SH-SY5Y (cell line): ENCODE measurements around the gene MPPED1.

Source experiments
- GATA2 ChIP-seq: IDR thresholded peaks from 2 replicates; pipeline ENCODE4 v1.6.1; 2011; ENCODE audit warnings: mild to moderate bottlenecking, low read depth, low read length
- GATA3 ChIP-seq: IDR thresholded peaks from 2 replicates; pipeline ENCODE4 v1.6.1; 2011; ENCODE audit warnings: low read depth, mild to moderate bottlenecking, low read length, moderate library complexity

Gene MPPED1

GRCh38 chr22:43449831-43450225 lies 38.0 kb downstream of the MPPED1 start:
- TF ChIP-seq GATA2 (no peak), GATA3 (no peak)

DNA sequence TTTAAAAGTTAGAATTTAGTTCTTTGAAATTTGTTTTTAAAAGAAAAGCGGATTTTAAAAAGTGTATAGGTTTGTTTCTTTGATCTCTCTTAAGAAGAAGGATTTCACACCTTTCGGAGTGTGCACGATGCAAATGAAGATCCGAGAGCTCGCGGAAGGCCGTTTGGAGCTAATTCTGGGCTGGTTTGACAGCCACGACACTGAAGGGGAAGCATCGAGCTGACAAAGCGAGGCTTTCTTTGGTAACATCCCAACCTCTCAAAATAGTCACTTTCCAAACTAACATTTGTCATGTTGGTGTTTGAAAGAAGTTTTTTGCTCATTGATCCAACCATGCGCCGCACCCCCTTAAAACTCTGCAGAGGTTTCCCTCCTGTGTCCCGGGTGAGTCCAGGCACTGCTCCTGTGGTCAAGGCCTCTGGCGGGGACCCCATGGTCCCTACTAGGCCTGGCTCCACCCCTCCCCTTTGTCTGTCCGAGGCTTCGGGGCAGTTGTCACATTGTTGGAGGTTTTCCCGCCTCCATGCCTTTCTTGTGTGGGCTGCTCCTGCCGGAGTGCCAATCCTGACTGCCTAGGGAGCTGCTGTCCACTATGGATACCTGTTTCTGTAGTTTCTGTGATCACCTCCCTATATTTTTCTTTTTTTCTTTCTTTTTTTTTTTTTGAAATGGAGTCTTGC lies 39.7 kb downstream of the MPPED1 start:
- TF ChIP-seq GATA3 (no peak), GATA2 (no peak)

GRCh38 chr22:43455846-43456245 lies 44.0 kb downstream of the MPPED1 start:
- TF ChIP-seq GATA3, result no peak
- TF ChIP-seq GATA2, result no peak

GRCh38 chr22:43457002-43457401 lies 45.2 kb downstream of the MPPED1 start:
- no peak for TF ChIP-seq GATA3
- no peak for TF ChIP-seq GATA2

GRCh38 chr22:43462701-43463100 lies 50.9 kb downstream of the MPPED1 start:
- TF ChIP-seq GATA3 (no peak), GATA2 (no peak)

GRCh38 chr22:43464809-43465208 lies 53.0 kb downstream of the MPPED1 start:
- TF ChIP-seq GATA3, result no peak
- TF ChIP-seq GATA2, result no peak

DNA sequence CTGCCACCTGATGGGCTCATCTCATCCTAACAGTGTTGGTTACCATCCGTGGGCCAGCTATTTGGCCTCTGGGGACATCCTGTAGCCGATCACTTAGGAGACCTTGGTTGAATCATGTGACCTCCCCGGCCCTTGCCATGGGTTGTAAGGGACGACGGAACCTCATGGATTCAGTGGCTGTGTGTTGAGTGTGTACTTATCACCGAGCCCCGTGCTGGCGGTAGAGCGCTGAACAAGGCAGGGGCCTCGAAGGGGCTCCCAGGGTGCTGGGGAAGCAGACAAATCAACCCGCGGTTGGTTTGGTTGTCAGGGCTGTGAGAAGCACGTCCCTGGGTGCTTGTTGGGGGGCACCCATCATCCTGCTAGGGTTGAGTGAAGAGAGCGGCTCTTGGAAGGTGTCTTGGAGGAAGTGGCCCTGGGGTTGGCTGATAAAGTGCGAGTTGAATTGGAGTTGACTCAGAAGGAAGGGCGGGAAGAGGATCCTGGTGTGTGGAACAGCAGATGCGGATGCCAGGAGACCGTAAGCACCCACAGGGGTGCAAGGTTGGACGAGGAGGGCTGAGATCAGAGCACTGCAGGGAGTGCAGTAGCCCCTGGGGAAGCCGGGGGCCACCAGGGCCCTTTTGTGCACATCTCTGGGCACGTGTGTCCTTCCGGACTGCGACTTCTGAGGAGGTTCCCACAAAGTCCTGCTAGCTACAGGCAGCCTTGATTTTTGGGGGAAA lies 53.6 kb downstream of the MPPED1 start:
- TF ChIP-seq GATA2, result no peak
- no peak for TF ChIP-seq GATA3

DNA sequence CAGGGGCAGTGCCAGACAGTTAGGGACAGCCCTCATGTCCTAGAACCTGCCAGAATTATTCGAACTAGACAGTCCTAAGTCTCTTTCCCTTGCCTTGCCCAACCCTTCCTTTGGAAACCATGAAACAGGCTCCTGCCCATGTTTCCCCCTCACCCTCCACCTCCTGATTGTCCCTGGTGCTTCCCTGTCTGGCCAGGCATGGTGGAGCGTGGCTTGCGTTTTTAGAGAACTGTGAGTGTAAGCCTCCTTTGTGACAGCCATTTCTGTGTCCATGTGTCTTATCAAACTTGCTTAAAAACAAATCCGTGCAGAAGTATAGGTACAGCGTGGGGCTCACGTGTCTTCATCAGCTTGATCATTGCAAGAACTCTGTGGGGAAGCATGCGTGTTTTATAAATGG lies 54.9 kb downstream of the MPPED1 start:
- no peak for TF ChIP-seq GATA2
- no peak for TF ChIP-seq GATA3

- TF ChIP-seq GATA2, result no peak
- no peak for TF ChIP-seq GATA3
Observed at GRCh38 chr22:43467216-43467940, 55.6 kb downstream of the MPPED1 start.

- TF ChIP-seq GATA2, result no peak
- TF ChIP-seq GATA3, result no peak
Observed at GRCh38 chr22:43470253-43470652, 58.4 kb downstream of the MPPED1 start.

GRCh38 chr22:43470941-43471585 lies 59.2 kb downstream of the MPPED1 start:
- TF ChIP-seq GATA3 (no peak), GATA2 (no peak)

- TF ChIP-seq GATA2, result no peak
- no peak for TF ChIP-seq GATA3
Observed at GRCh38 chr22:43471606-43472135, 59.9 kb downstream of the MPPED1 start.

- TF ChIP-seq GATA2 (no peak), GATA3 (no peak)
Observed at GRCh38 chr22:43473031-43473430, 61.2 kb downstream of the MPPED1 start.

DNA sequence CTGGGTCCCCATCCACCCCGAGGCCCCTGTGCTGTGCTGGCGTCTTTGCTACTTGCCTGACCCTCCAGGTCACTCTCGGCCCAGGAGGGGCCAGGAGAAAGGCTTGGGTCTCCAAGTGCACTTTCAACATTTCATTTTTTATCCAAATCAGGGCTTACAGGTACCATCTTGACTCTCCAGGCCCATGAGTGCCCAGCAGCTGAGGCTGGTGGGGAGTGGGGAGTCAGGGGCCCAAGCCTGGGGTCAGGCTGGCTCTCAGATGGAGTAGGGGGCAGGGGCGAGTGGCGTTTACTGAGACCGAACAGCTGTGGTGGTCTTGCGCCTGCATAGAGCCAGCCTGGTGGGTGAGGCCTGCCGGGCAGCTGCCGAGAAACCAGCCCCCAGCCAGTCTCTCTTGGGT lies 61.6 kb downstream of the MPPED1 start:
- TF ChIP-seq GATA3, result no peak
- TF ChIP-seq GATA2, result no peak
